IMR-90 (cell line): Measurements from ENCODE around the gene DIP2B. TPM values are rescaled to one million over a fixed set of nuclear protein-coding genes. Genes with fewer than 3 reads are reported as not detected.

ENCODE experiments used
- ATAC-seq: fragments of 200-7000 bp; cut with Tn5 transposase; 2 replicates; pipeline ENCODE4 v1.9.1; 2020; ENCODE audit warnings: low read depth, mild to moderate bottlenecking, moderate library complexity
- BruUV-seq: library from RNA; stranded (reverse); fragments of 400-500 nt; replicated peaks from 2 replicates; lab custom pipeline; 2021; lab: Mats Ljungman, UMichigan
- CTCF ChIA-PET: fragments of 300-600 bp; formaldehyde crosslinking; extraction: SDS; loops from one replicate; lab custom pipeline; 2021; ENCODE audit warnings: antibody characterized with exemption; lab: Yijun Ruan, JAX
- POLR2A ChIA-PET: fragments of 300-600 bp; sonication (Branson Sonifier 250); formaldehyde crosslinking; loops from one replicate; lab custom pipeline; 2022; ENCODE audit warnings: antibody characterized with exemption; ENCODE audit not compliant: unreplicated experiment; lab: Charles Lee
- DNase-seq: peaks from one replicate; pipeline ENCODE4 v3.0.0; 2013
- H2AFZ ChIP-seq: replicated peaks from 2 replicates; pipeline ENCODE3; 2013; ENCODE audit warnings: low read length, mild to moderate bottlenecking; ENCODE audit not compliant: poor library complexity
- H2AK5ac ChIP-seq: 2 replicates; pipeline ENCODE4 v1.6.1; 2013; ENCODE audit warnings: low read depth, low read length, inconsistent platforms
- H2AK9ac ChIP-seq: replicated peaks from 2 replicates; pipeline ENCODE3; 2013; ENCODE audit warnings: mild to moderate bottlenecking, low read depth, low read length, moderate library complexity; ENCODE audit not compliant: poor library complexity
- H2BK120ac ChIP-seq: 2 replicates; pipeline ENCODE4 v1.6.1; 2013; ENCODE audit warnings: low read depth, low read length, inconsistent platforms
- H2BK15ac ChIP-seq: 3 replicates; pipeline ENCODE4 v1.6.1; 2013; ENCODE audit warnings: low read depth, low read length, inconsistent platforms
- H2BK20ac ChIP-seq: 2 replicates; pipeline ENCODE4 v1.6.1; 2013; ENCODE audit warnings: low read depth, mild to moderate bottlenecking, inconsistent platforms, low read length, moderate library complexity
- H2BK5ac ChIP-seq: 2 replicates; pipeline ENCODE4 v1.6.1; 2013; ENCODE audit warnings: mild to moderate bottlenecking, low read depth, low read length, inconsistent platforms; ENCODE audit not compliant: poor library complexity, severe bottlenecking
- H3K14ac ChIP-seq: replicated peaks from 2 replicates; pipeline ENCODE4 v1.6.1; 2013; ENCODE audit warnings: low read depth, low read length, inconsistent platforms
- H3K18ac ChIP-seq: 2 replicates; pipeline ENCODE4 v1.6.1; 2013; ENCODE audit warnings: low read depth, low read length, control low read depth
- H3K23ac ChIP-seq: 2 replicates; pipeline ENCODE4 v1.6.1; 2013; ENCODE audit warnings: low read depth, low read length, inconsistent platforms
- H3K27ac ChIP-seq: 2 replicates; pipeline ENCODE4 v1.5.1; 2013; ENCODE audit warnings: mild to moderate bottlenecking, control low read depth, low read length; ENCODE audit not compliant: insufficient read depth
- H3K27me3 ChIP-seq: 2 replicates; pipeline ENCODE4 v1.6.1; 2013; ENCODE audit warnings: low read length; ENCODE audit not compliant: control insufficient read depth, insufficient read depth
- H3K36me3 ChIP-seq: 2 replicates; pipeline ENCODE4 v1.6.1; 2013; ENCODE audit warnings: low read length, mixed read lengths; ENCODE audit not compliant: control insufficient read depth, insufficient read depth
- H3K4ac ChIP-seq: 2 replicates; pipeline ENCODE4 v1.6.1; 2013; ENCODE audit warnings: low read depth, low read length, inconsistent platforms
- H3K4me1 ChIP-seq: 2 replicates; pipeline ENCODE4 v1.6.1; 2013; ENCODE audit warnings: low read length, mixed read lengths; ENCODE audit not compliant: control insufficient read depth, insufficient read depth
- H3K4me2 ChIP-seq: 2 replicates; pipeline ENCODE4 v1.6.1; 2013; ENCODE audit warnings: low read depth, mild to moderate bottlenecking, control low read depth, low read length, moderate library complexity
- H3K4me3 ChIP-seq: 2 replicates; pipeline ENCODE4 v1.5.1; 2013; ENCODE audit warnings: low read depth, mild to moderate bottlenecking, control low read depth, low read length, moderate library complexity; ENCODE audit not compliant: insufficient read depth
- H3K56ac ChIP-seq: 2 replicates; pipeline ENCODE4 v1.6.1; 2013; ENCODE audit warnings: low read length, inconsistent platforms; ENCODE audit not compliant: insufficient read depth; ENCODE audit errors: extremely low read depth
- H3K79me1 ChIP-seq, 2 experiments: 2 replicates each; pipeline ENCODE4 v1.6.1; 2013; ENCODE audit warnings: low read length in 2 of 2, inconsistent platforms in 1 of 2, low read depth in 1 of 2
- H3K9ac ChIP-seq: 2 replicates; pipeline ENCODE4 v1.6.1; 2013; ENCODE audit warnings: low read depth, low read length, control low read depth
- H3K9me1 ChIP-seq: 2 replicates; pipeline ENCODE4 v1.6.1; 2013; ENCODE audit warnings: low read length, inconsistent platforms; ENCODE audit not compliant: insufficient read depth
- H3K9me3 ChIP-seq: 2 replicates; pipeline ENCODE4 v1.6.1; 2013; ENCODE audit warnings: low read length; ENCODE audit not compliant: control insufficient read depth, insufficient read depth
- H4K20me1 ChIP-seq: 2 replicates; pipeline ENCODE4 v1.6.1; 2013; ENCODE audit warnings: low read length, inconsistent platforms; ENCODE audit not compliant: insufficient read depth
- H4K5ac ChIP-seq: 2 replicates; pipeline ENCODE4 v1.6.1; 2013; ENCODE audit warnings: mild to moderate bottlenecking, low read depth, low read length, control low read depth
- H4K8ac ChIP-seq, 2 experiments: 2 replicates each; pipeline ENCODE4 v1.6.1; 2013; ENCODE audit warnings: low read depth in 2 of 2, low read length in 2 of 2, control low read depth in 1 of 2, inconsistent platforms in 1 of 2
- H4K91ac ChIP-seq: 2 replicates; pipeline ENCODE4 v1.6.1; 2013; ENCODE audit warnings: low read depth, low read length, inconsistent platforms; ENCODE audit not compliant: insufficient read depth
- BHLHE40 ChIP-seq: fragments of 150-350 bp; IDR thresholded peaks from 2 replicates; pipeline ENCODE4 v1.6.1; 2016; ENCODE audit warnings: mild to moderate bottlenecking, low read depth, low read length
- ELK1 ChIP-seq: fragments of 150-350 bp; IDR thresholded peaks from 2 replicates; pipeline ENCODE4 v1.6.1; 2016; ENCODE audit warnings: low read depth, mild to moderate bottlenecking, low read length, moderate library complexity, borderline replicate concordance
- NFE2L2 ChIP-seq: fragments of 150-350 bp; IDR thresholded peaks from 2 replicates; pipeline ENCODE4 v1.6.1; 2016; ENCODE audit warnings: low read depth, mild to moderate bottlenecking, low read length
- WGBS, 2 experiments: methylation state at CpG; one replicate each; pipeline versions ENCODE4 v1.1.5 to v1.1.7; 2013; ENCODE audit warnings: missing lambda C conversion rate in 2 of 2; ENCODE audit not compliant: insufficient read length in 1 of 2; ENCODE audit errors: extremely low coverage in 2 of 2; 5-methylcytosine and 5-hydroxymethylcytosine counted together
- dilution Hi-C: fragments of 300-500 bp; cut with HindIII; formaldehyde crosslinking; loops from one replicate; pipeline ENCODE4 v1.14.3; 2018; ENCODE audit warnings: low sequenced_read_pairs; ENCODE audit not compliant: unreplicated experiment
- in situ Hi-C: fragments of 300-500 bp; cut with MboI; formaldehyde crosslinking; loops from 3 replicates; pipeline ENCODE4 v1.14.3; 2019; ENCODE audit warnings: low sequenced_read_pairs, inconsistent platforms, mixed read lengths
- intact Hi-C: fragments of 100-400 bp; cut with micrococcal nuclease; formaldehyde crosslinking; loops from 2 replicates; pipeline ENCODE4 v1.10.0; 2022
- polyA plus RNA-seq, 3 experiments: library from polyadenylated mRNA; depleted of rRNA; stranded (reverse); fragments of >200 nt; gene quantifications; 2 replicates each; pipeline ENCODE4 v1.2.3, GENCODE V29; 2012; ENCODE audit warnings: low replicate concordance in 1 of 3
- total RNA-seq: library from RNA; depleted of rRNA; stranded (reverse); fragments of >200 nt; gene quantifications from 2 replicates; pipeline ENCODE4 v1.2.3, GENCODE V29; 2012

The DIP2B gene
- total and polyA plus RNA-seq, 2 of the 4 experiments (the other 2 are of a cell fraction), result 7.7 to 12.9 TPM

DNA sequence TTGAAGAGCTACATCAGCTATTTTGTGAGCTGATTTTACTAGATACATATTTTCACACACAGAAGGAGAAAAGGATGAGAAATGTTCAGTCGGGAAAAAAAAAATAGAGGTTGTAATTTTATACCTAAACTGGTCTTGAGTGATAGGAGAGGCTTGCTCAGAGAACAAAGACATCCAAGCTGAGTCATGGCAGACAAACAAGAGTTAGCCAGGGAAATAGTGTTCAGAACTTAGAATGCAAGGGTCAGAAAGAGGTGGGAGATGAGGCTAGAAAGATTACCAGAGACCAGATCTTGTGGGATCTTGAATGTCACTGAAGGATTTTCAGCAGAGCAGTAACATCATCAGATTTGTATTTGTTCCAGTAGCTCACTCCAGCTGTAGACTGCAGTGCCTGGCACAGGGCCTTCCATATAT, 137.3 kb downstream of the DIP2B start:
- dilution Hi-C loops, result no loop called here
- H3K14ac ChIP-seq, result no peak overlapping the region
- peaks cover 9% of the 10 kb centered on the region for H3K9me1 ChIP-seq
- peaks cover 20 to 39% of the 10 kb centered on the region in 2 experiments; a peak in 3 of 4 replicates for H3K79me1 ChIP-seq
- no peak overlapping the region for H3K9ac ChIP-seq
- peak overlapping the region; percentile 79; the same call in 1 of the 2 replicates for H3K18ac ChIP-seq
- H3K27me3 ChIP-seq, result no peaks in the 10 kb centered on the region
- DNase-seq (peak; percentile 89), ATAC-seq (peak; percentile 75)
- ChIA-PET POLR2A (no interaction called here), CTCF (interaction anchor here (2.4 kb wide), 1 partner anchor 137 kb away, joined by 9 read pairs; the partner anchor contains the start of gene DIP2B)
- no peak overlapping the region for H2AFZ ChIP-seq
- TF ChIP-seq BHLHE40 (no peak), NFE2L2 (peak; percentile 48; the same call in 1 of the 2 replicates), ELK1 (no peak)
- peak overlapping the region; percentile 30 for H2BK5ac ChIP-seq
- intact Hi-C loops, result no loop called here
- peak overlapping the region; percentile 4; the same call in 1 of the 2 replicates for H3K4me2 ChIP-seq
- no peak overlapping the region for H2AK9ac ChIP-seq
- H4K20me1 ChIP-seq, result peaks cover 3% of the 10 kb centered on the region; the same call in 1 of the 2 replicates
- no peak overlapping the region for H3K4me3 ChIP-seq
- H3K23ac ChIP-seq, result no peak overlapping the region
- no peak overlapping the region for H2AK5ac ChIP-seq
- H2BK120ac ChIP-seq, result no peak overlapping the region
- H4K91ac ChIP-seq, result no peak overlapping the region
- in situ Hi-C loops, result no loop called here
- H4K5ac ChIP-seq, result peak overlapping the region; percentile 44; the same call in 1 of the 2 replicates
- peak overlapping the region; percentile 49; the same call in 1 of the 2 replicates for H3K27ac ChIP-seq
- no peak overlapping the region for H3K4ac ChIP-seq
- no peak overlapping the region for H3K56ac ChIP-seq
- no peak overlapping the region for H2BK15ac ChIP-seq
- 0 out of 4 replicates have a peak overlapping the region, but pooled peaks of 1 of the 2 experiments have one; percentile 18 for H4K8ac ChIP-seq
- no peak overlapping the region for H2BK20ac ChIP-seq
- H3K36me3 ChIP-seq, result no peaks in the 10 kb centered on the region
- BruUV-seq, result no TSS peak
- no CpG with 5 or more reads among the region's 1 CpG for WGBS, 2 experiments
- no peaks in the 10 kb centered on the region for H3K9me3 ChIP-seq
- H3K4me1 ChIP-seq, result peaks cover 6% of the 10 kb centered on the region
